A549 (cell line): ENCODE results near the gene GDAP2.

Source experiments
- CBX8 ChIP-seq: fragments of 200-600 bp; sonication (generic); IDR thresholded peaks from 2 replicates; pipeline ENCODE4 v1.6.1; 2016
- CTCF ChIP-seq: fragments of >200 bp; sonication (Bioruptor Twin); formaldehyde crosslinking; IDR thresholded peaks from 3 replicates; pipeline ENCODE4 v1.5.1; 2016
- JUN ChIP-seq, 2 experiments: fragments of >200 bp; sonication (Bioruptor Twin); formaldehyde crosslinking; IDR thresholded peaks; 2 replicates in 1 of 2; 3 replicates in 1 of 2; pipeline ENCODE4 v1.6.1; 2016 to 2017
- MAX ChIP-seq: IDR thresholded peaks from 2 replicates; pipeline ENCODE4 v1.6.1; 2012
- MYC ChIP-seq: IDR thresholded peaks from 2 replicates; pipeline ENCODE4 v1.6.1; 2012; ENCODE audit warnings: mild to moderate bottlenecking, inconsistent platforms, low read length, improper control_type of control experiment, borderline replicate concordance
- POLR2A ChIP-seq: IDR thresholded peaks from 2 replicates; pipeline ENCODE4 v1.6.1; 2012; ENCODE audit warnings: mild to moderate bottlenecking, low read length
- RAD21 ChIP-seq, 2 experiments: fragments of >200 bp in 1 of 2; sonication (Bioruptor Twin) in 1 of 2; formaldehyde crosslinking in 1 of 2; IDR thresholded peaks in 1 of 2; conservative IDR thresholded peaks in 1 of 2; 2 replicates in 1 of 2; 3 replicates in 1 of 2; pipeline ENCODE4 v1.6.1; 2012 to 2018; ENCODE audit warnings: inconsistent platforms in 1 of 2
- RFX5 ChIP-seq: fragments of 450-650 bp; IDR thresholded peaks from 2 replicates; pipeline ENCODE4 v1.7.1; 2014; ENCODE audit warnings: antibody characterized with exemption, mild to moderate bottlenecking, moderate library complexity
- SMC3 ChIP-seq: fragments of >200 bp; sonication (Bioruptor Twin); formaldehyde crosslinking; IDR thresholded peaks from 3 replicates; pipeline ENCODE4 v1.6.1; 2018; ENCODE audit warnings: inconsistent platforms
- TP53 ChIP-seq: fragments of 250-450 bp; sonication (Bioruptor Pico); IDR thresholded peaks from 2 replicates; pipeline ENCODE4 v1.5.0; 2021; ENCODE audit warnings: mild to moderate bottlenecking, moderate library complexity
- USF2 ChIP-seq: fragments of 450-650 bp; IDR thresholded peaks from 2 replicates; pipeline ENCODE4 v1.6.1; 2014; ENCODE audit warnings: antibody characterized with exemption

GRCh38 chr1:117933769-117934168 lies 4.3 kb upstream of the GDAP2 start:
- TF ChIP-seq CTCF (no peak), USF2 (no peak), SMC3 (no peak), MAX (no peak), TP53 (CRISPR knock-in tag) (no peak), CBX8 (no peak), RFX5 (no peak), MYC (no peak), POLR2A (no peak), JUN (IDR thresholded peaks at IDR 0.05) (no peak), RAD21 (conservative IDR thresholded peaks at IDR 0.05 in 1 of 2, IDR thresholded peaks at IDR 0.05 in 1 of 2) (no peak)
